Testis (tissue), 2 donors: ENCODE measurements around the gene TSC22D1.

Experiments used
- CTCF ChIP-seq, 3 experiments: fragments of 450-650 bp in 2 of 3; fragments of 200-600 bp in 1 of 3; sonication (generic) in 1 of 3; IDR thresholded peaks; one replicate each; pipeline ENCODE4 v1.5.1; 2016 to 2019; ENCODE audit warnings: antibody characterized with exemption in 3 of 3, mild to moderate bottlenecking in 2 of 3, moderate library complexity in 1 of 3
- POLR2A ChIP-seq: fragments of 450-650 bp; IDR thresholded peaks from one replicate; pipeline ENCODE4 v1.6.1; 2017; ENCODE audit warnings: antibody characterized with exemption, mild to moderate bottlenecking, moderate library complexity

DNA sequence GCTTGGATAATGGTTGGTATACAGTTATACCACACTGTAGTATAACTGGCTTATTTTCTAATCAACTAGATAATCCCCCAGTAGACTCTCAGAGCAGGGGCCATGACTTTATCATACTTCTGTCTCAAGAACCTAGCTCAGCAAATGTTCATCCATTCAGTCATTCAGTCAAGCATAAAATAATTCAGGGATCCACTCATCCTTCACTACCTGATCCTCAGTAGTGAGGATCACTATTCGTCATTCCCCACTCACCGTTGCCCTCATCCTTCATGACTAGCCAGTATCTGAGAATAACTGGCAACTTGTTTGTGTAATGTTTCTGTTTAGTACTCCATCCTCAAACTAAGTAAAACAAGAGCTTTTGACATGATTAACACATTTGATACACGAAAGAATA, 77.6 kb downstream of the TSC22D1 start:
- TF ChIP-seq CTCF (IDR thresholded peaks at IDR 0.05): no peak
- no peak for TF ChIP-seq POLR2A
